Spleen (tissue), 11 donors: Measurements from ENCODE around the gene VCPKMT. TPM values are rescaled to one million over a fixed set of nuclear protein-coding genes. Genes with fewer than 3 reads are reported as not detected.

Experiments
- DNase-seq: peaks from one replicate; pipeline ENCODE4 v3.0.0-alpha.2; 2020
- H3K27ac ChIP-seq, 8 donors: fragments of 200-600 bp; sonication (generic) in 7 of 8; 1 replicate in 4 of 8; 2 replicates in 4 of 8; pipeline versions ENCODE4 v1.5.0 to v1.8.0; 2016 to 2021; ENCODE audit warnings: inconsistent platforms in 4 of 8, mild to moderate bottlenecking in 4 of 8, moderate library complexity in 1 of 8
- H3K27me3 ChIP-seq, 7 donors: fragments of 200-600 bp; sonication (generic) in 6 of 7; replicated peaks in 1 of 7; 1 replicate in 4 of 7; 2 replicates in 3 of 7; pipeline versions ENCODE4 v1.5.0 to v1.8.0; 2016 to 2021; ENCODE audit warnings: inconsistent platforms in 3 of 7, mild to moderate bottlenecking in 1 of 7
- H3K36me3 ChIP-seq, 6 donors: fragments of 200-600 bp; sonication (generic) in 5 of 6; 1 replicate in 4 of 6; 2 replicates in 2 of 6; pipeline versions ENCODE4 v1.5.0 to v1.8.0; 2016 to 2021; ENCODE audit warnings: inconsistent platforms in 2 of 6
- H3K4me1 ChIP-seq, 6 donors: fragments of 200-600 bp; sonication (generic) in 5 of 6; 1 replicate in 3 of 6; 2 replicates in 3 of 6; pipeline versions ENCODE4 v1.5.0 to v1.8.0; 2016 to 2021; ENCODE audit warnings: inconsistent platforms in 3 of 6
- H3K4me3 ChIP-seq, 8 donors: fragments of 200-600 bp; sonication (generic) in 7 of 8; 1 replicate in 4 of 8; 2 replicates in 4 of 8; pipeline versions ENCODE4 v1.5.0 to v1.8.0; 2016 to 2021; ENCODE audit warnings: inconsistent platforms in 4 of 8, mild to moderate bottlenecking in 4 of 8, moderate library complexity in 2 of 8
- H3K9me3 ChIP-seq, 8 donors: fragments of 200-600 bp; sonication (generic) in 7 of 8; 1 replicate in 4 of 8; 2 replicates in 4 of 8; pipeline versions ENCODE4 v1.5.0 to v1.8.0; 2016 to 2021; ENCODE audit warnings: inconsistent platforms in 4 of 8
- CTCF ChIP-seq, 11 experiments: fragments of 200-600 bp in 7 of 11; fragments of 450-650 bp in 4 of 11; sonication (generic) in 4 of 11; IDR thresholded peaks in 8 of 11; conservative IDR thresholded peaks in 3 of 11; 1 replicate in 7 of 11; 2 replicates in 4 of 11; pipeline versions ENCODE4 v1.4.0 to v1.8.0; 2016 to 2021; ENCODE audit warnings: antibody characterized with exemption in 11 of 11, inconsistent platforms in 4 of 11, mild to moderate bottlenecking in 1 of 11
- POLR2A ChIP-seq, 3 donors: fragments of 450-650 bp; IDR thresholded peaks; one replicate each; pipeline ENCODE4 v1.5.1; 2017; ENCODE audit warnings: antibody characterized with exemption in 3 of 3, mild to moderate bottlenecking in 1 of 3
- POLR2AphosphoS5 ChIP-seq, 3 donors: sonication (generic); formaldehyde crosslinking; IDR thresholded peaks; one replicate each; pipeline ENCODE4 v1.5.1; 2017; ENCODE audit warnings: antibody characterized with exemption in 3 of 3
- WGBS, 5 donors: extraction: QIAGEN DNeasy Blood & Tissue Kit in 3 of 5; methylation state at CpG; one replicate each; pipeline versions ENCODE4 v1.1.5 to v1.1.7; 2013 to 2018; 5-methylcytosine and 5-hydroxymethylcytosine counted together
- intact Hi-C: fragments of 100-400 bp; cut with DNase I; formaldehyde crosslinking; loops from one replicate; pipeline ENCODE4 v1.15.0; 2023; ENCODE audit warnings: low total_unique reads
- polyA plus RNA-seq, 3 donors: library from polyadenylated mRNA; stranded (reverse); fragments of 200-250 nt; gene quantifications; one replicate each; pipeline ENCODE4 v1.2.1, GENCODE V29; 2013
- total RNA-seq, 7 donors: library from RNA; depleted of rRNA in 3 of 7; stranded (reverse); fragments of >200 nt in 3 of 7; fragmentation: NEBNext Ultra II Directional in 4 of 7; extraction: Animal tissue kit (Norgen Biotek cat#: 25700) in 4 of 7; gene quantifications; one replicate each; pipeline versions ENCODE4 v1.1.0 to v1.2.1, GENCODE V29; 2016 to 2021
- donor health status: healthy with polysubstance abuse.
- donor health status: DM: no; HTN: no; CAD: no; lungs with moderate emphysema.
- donor health status: DM: no; HTN: no; CAD: no.
- donor health status: Bipolar disorder and iron deficiency.
- donor health status: healthy.
- donor health status: DM: no; HTN: no; CAD: no.
- donor health status: DM: yes; HTN: yes; CAD: no.

Gene VCPKMT
- total and polyA plus RNA-seq, 10 donors, result 9.2 to 28.8 (median 12.3) TPM

- H3K27me3 ChIP-seq, result no peaks in the 10 kb centered on the region
- 72 to 88% (median 82%) methylated on average over 3 of the region's 3 CpGs for WGBS, 5 donors
- no peaks in the 10 kb centered on the region for H3K36me3 ChIP-seq
- no peak overlapping the region for H3K4me3 ChIP-seq
- H3K4me1 ChIP-seq, result peaks cover 31 to 58% (median 52%) of the 10 kb centered on the region in 6 donors
- intact Hi-C loops, result no loop called here
- peak; percentile 31 for DNase-seq
- peak overlapping the region; percentile 67 to 95 (median 90) for H3K27ac ChIP-seq
- TF ChIP-seq POLR2A (IDR thresholded peaks at IDR 0.05) (no peak), POLR2AphosphoS5 (IDR thresholded peaks at IDR 0.05) (no peak), CTCF (IDR thresholded peaks at IDR 0.05 in 8 of 11, conservative IDR thresholded peaks at IDR 0.05 in 3 of 11) (no peak)
- no peaks in the 10 kb centered on the region for H3K9me3 ChIP-seq
Measured at GRCh38 chr14:50065583-50065982, 50.8 kb downstream of the VCPKMT start.

- DNase-seq, result peak; percentile 72
- no peaks in the 10 kb centered on the region for H3K9me3 ChIP-seq
- H3K27ac ChIP-seq, result peak overlapping the region; percentile 67 to 95 (median 90)
- TF ChIP-seq POLR2AphosphoS5 (IDR thresholded peaks at IDR 0.05) (peak in 1 of 3 donors; percentile 66), POLR2A (IDR thresholded peaks at IDR 0.05) (no peak), CTCF (IDR thresholded peaks at IDR 0.05 in 8 of 11, conservative IDR thresholded peaks at IDR 0.05 in 3 of 11) (no peak)
- H3K4me1 ChIP-seq, result peaks cover 32 to 64% (median 58%) of the 10 kb centered on the region in 6 donors
- intact Hi-C loops, result no loop called here
- H3K4me3 ChIP-seq, result no peak overlapping the region
- WGBS, 5 donors, result 14 to 40% (median 22%) methylated on average over 4 of the region's 4 CpGs
- H3K36me3 ChIP-seq, result no peaks in the 10 kb centered on the region
- no peaks in the 10 kb centered on the region for H3K27me3 ChIP-seq
Measured at GRCh38 chr14:50064993-50065392, 51.4 kb downstream of the VCPKMT start.

GRCh38 chr14:50063876-50064420 lies 52.4 kb downstream of the VCPKMT start:
- H3K27ac ChIP-seq, result peak overlapping the region; percentile 55 to 95 (median 90)
- no peak for TF ChIP-seq POLR2A (IDR thresholded peaks at IDR 0.05)
- TF ChIP-seq CTCF (IDR thresholded peaks at IDR 0.05 in 8 of 11, conservative IDR thresholded peaks at IDR 0.05 in 3 of 11), result no peak
- H3K4me1 ChIP-seq, result peaks cover 32 to 72% (median 59%) of the 10 kb centered on the region in 6 donors
- 91 to 94% (median 92%) methylated on average over 7 to 9 of the region's 9 CpGs for WGBS, 5 donors
- intact Hi-C loops, result no loop called here
- no peaks in the 10 kb centered on the region for H3K27me3 ChIP-seq
- H3K4me3 ChIP-seq, result no peak overlapping the region
- DNase-seq, result peak; percentile 47
- no peaks in the 10 kb centered on the region for H3K9me3 ChIP-seq
- no peaks in the 10 kb centered on the region for H3K36me3 ChIP-seq

- 54 to 68% (median 59%) methylated on average over 7 of the region's 7 CpGs for WGBS, 5 donors
- Histone ChIP-seq H3K27ac (peak overlapping the region; percentile 55 to 95 (median 90)), H3K27me3 (no peaks in the 10 kb centered on the region), H3K4me1 (peaks cover 32 to 78% (median 59%) of the 10 kb centered on the region in 6 donors), H3K36me3 (no peaks in the 10 kb centered on the region), H3K4me3 (peak overlapping the region in 2 of 8 donors; percentile 4 to 38), H3K9me3 (no peaks in the 10 kb centered on the region)
- TF ChIP-seq CTCF (IDR thresholded peaks at IDR 0.05 in 8 of 11, conservative IDR thresholded peaks at IDR 0.05 in 3 of 11) (no peak), POLR2AphosphoS5 (IDR thresholded peaks at IDR 0.05) (peak in 1 of 3 donors; percentile 78)
- peak; percentile 78 for DNase-seq
- intact Hi-C loops, result no loop called here
Measured at GRCh38 chr14:50062438-50063085, 53.8 kb downstream of the VCPKMT start.
